Neural progenitor cell (in vitro differentiated cells): ENCODE measurements around the gene U2AF2.

ENCODE experiments used
- EZH2 ChIP-seq: fragments of 200-600 bp; sonication (generic); IDR thresholded peaks from 2 replicates; pipeline ENCODE4 v1.6.1; 2017; ENCODE audit warnings: antibody characterized with exemption, mild to moderate bottlenecking, moderate library complexity
- TF ChIP-seq, protein P1 (sequence below): fragments of 200-600 bp; sonication (generic); IDR thresholded peaks from 2 replicates; pipeline ENCODE4 v1.5.1; 2017; ENCODE audit warnings: antibody characterized with exemption, mild to moderate bottlenecking

GRCh38 chr19:55673465-55673864 is 18.6 kb downstream of the U2AF2 start:
- TF ChIP-seq, protein P1, sequence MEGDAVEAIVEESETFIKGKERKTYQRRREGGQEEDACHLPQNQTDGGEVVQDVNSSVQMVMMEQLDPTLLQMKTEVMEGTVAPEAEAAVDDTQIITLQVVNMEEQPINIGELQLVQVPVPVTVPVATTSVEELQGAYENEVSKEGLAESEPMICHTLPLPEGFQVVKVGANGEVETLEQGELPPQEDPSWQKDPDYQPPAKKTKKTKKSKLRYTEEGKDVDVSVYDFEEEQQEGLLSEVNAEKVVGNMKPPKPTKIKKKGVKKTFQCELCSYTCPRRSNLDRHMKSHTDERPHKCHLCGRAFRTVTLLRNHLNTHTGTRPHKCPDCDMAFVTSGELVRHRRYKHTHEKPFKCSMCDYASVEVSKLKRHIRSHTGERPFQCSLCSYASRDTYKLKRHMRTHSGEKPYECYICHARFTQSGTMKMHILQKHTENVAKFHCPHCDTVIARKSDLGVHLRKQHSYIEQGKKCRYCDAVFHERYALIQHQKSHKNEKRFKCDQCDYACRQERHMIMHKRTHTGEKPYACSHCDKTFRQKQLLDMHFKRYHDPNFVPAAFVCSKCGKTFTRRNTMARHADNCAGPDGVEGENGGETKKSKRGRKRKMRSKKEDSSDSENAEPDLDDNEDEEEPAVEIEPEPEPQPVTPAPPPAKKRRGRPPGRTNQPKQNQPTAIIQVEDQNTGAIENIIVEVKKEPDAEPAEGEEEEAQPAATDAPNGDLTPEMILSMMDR = no peak
- TF ChIP-seq EZH2 = no peak
